AG04449 (cell line): ENCODE data around the gene BTG4.

ENCODE experiments used
- CTCF ChIA-PET: fragments of 350-600 bp; formaldehyde crosslinking; extraction: SDS; loops from one replicate; lab custom pipeline; 2021; ENCODE audit warnings: antibody characterized with exemption; lab: Yijun Ruan, JAX
- POLR2A ChIA-PET: fragments of 400-600, 350-600 bp; formaldehyde crosslinking; extraction: SDS; loops from one replicate; lab custom pipeline; 2020; ENCODE audit warnings: antibody characterized with exemption, inconsistent platforms; lab: Yijun Ruan, JAX
- DNase-seq: peaks from one replicate; pipeline ENCODE4 v3.0.0-alpha.2; 2010; ENCODE audit warnings: low read depth, low spot score
- H3K4me3 ChIP-seq: 2 replicates; pipeline ENCODE4 v1.5.1; 2011; ENCODE audit warnings: low read depth, mild to moderate bottlenecking, control low read depth, low read length
- CTCF ChIP-seq: IDR thresholded peaks from one replicate; pipeline ENCODE4 v1.5.1; 2011; ENCODE audit warnings: mild to moderate bottlenecking, moderate library complexity, low read length, control low read depth, inconsistent platforms; ENCODE audit not compliant: insufficient read depth; ENCODE audit errors: missing control alignments

BTG4 gene

GRCh38 chr11:111515591-111515990 is 3.4 kb upstream of the BTG4 start:
- ChIA-PET POLR2A (no interaction called here), CTCF (no interaction called here)
- no peak for TF ChIP-seq CTCF
- no peak for DNase-seq
- H3K4me3 ChIP-seq = no peak overlapping the region

GRCh38 chr11:111514216-111515031 is 2.2 kb upstream of the BTG4 start, which contains the start of gene HOATZ:
Gene HOATZ, plus strand, starts transcription at chr11:111514778. Its CDS starts 7 bp downstream, at chr11:111514785.
- H3K4me3 ChIP-seq = peak within 1 kb of the TSS; percentile 32
- TF ChIP-seq CTCF = peak; percentile 20
- DNase-seq = no peak
- ChIA-PET CTCF (interaction anchor here (1.1 to 1.3 kb wide), 2 partner anchors 28 to 68 kb away, joined by 3 read pairs; no protein-coding TSS in a partner anchor), POLR2A (no interaction called here)

GRCh38 chr11:111513240-111513605 is 1.0 kb upstream of the BTG4 start:
- no peak for TF ChIP-seq CTCF
- ChIA-PET CTCF (interaction anchor here (0.8 to 1.9 kb wide), 6 partner anchors 11 to 67 kb away, joined by 3 to 6 read pairs (median 3); no protein-coding TSS in a partner anchor), POLR2A (interaction anchor here (0.6 kb wide), 1 partner anchor 14 kb away, joined by 3 read pairs; no protein-coding TSS in a partner anchor)
- H3K4me3 ChIP-seq = peak overlapping the region; percentile 52; the same call in 1 of the 2 replicates
- DNase-seq = no peak

- ChIA-PET POLR2A (no interaction called here), CTCF (no interaction called here)
- DNase-seq = no peak
- H3K4me3 ChIP-seq = no peak overlapping the region
- no peak for TF ChIP-seq CTCF
Observed at GRCh38 chr11:111510311-111510710, 1.9 kb downstream of the BTG4 start.

- POLR2A ChIA-PET = no interaction called here
- H3K4me3 ChIP-seq = no peak overlapping the region
- CTCF ChIA-PET = interaction anchor here (0.9 to 1.4 kb wide), 2 partner anchors 10 to 219 kb away, joined by 3 to 5 read pairs; no protein-coding TSS in a partner anchor
- DNase-seq = no peak
- TF ChIP-seq CTCF = no peak
Observed at GRCh38 chr11:111502611-111503010, 9.6 kb downstream of the BTG4 start.

- POLR2A ChIA-PET = no interaction called here
- no peak overlapping the region for H3K4me3 ChIP-seq
- TF ChIP-seq CTCF = no peak
- CTCF ChIA-PET = interaction anchor here (1.2 kb wide), 1 partner anchor 45 kb away, joined by 3 read pairs; no protein-coding TSS in a partner anchor
- DNase-seq = no peak
Observed at GRCh38 chr11:111500481-111500880, 11.7 kb downstream of the BTG4 start.
